K562 treated with DMSO at 1 percent for 4 hours (cell line): ENCODE data around the gene HTT. TPM values are rescaled to one million over a fixed set of nuclear protein-coding genes. Genes with fewer than 3 reads are reported as not detected.

Experiments
- total RNA-seq: library from RNA; unstranded; fragments of 300-600 nt; gene quantifications from 2 replicates; pipeline ENCODE4 v1.2.3, GENCODE V29; 2022; ENCODE audit not compliant: insufficient read depth

Gene HTT
- total RNA-seq, result 15.9 and 18.6 TPM in 2 replicates

GRCh38 chr4:3074078-3074845, at the start of gene HTT, which contains the start of gene HTT-AS:
HTT (plus strand) TSS chr4:3074681; CDS start chr4:3074826, 145 bp downstream.
HTT-AS (minus strand) TSS chr4:3074538.

GRCh38 chr4:3248811-3249661, 174.6 kb downstream of the HTT start, which contains the start of gene MSANTD1:
MSANTD1 (plus strand) TSS chr4:3249159; CDS start chr4:3249223, 64 bp downstream.

GRCh38 chr4:3292571-3293400, 218.3 kb downstream of the HTT start, which contains the start of gene RGS12:
RGS12 (plus strand) TSS chr4:3293021; CDS start chr4:3316171, 23,150 bp downstream.

Other genes starting within 250 kb of the HTT start
- 91.3 and 116 TPM in 2 replicates for gene ADD1, start 230.8 kb upstream of the HTT start, total RNA-seq
- gene NOP14, start 111.3 kb upstream of the HTT start, total RNA-seq, result 28.4 and 33.1 TPM in 2 replicates
- 2.0 and 2.2 TPM in 2 replicates for gene GRK4, start 111.1 kb upstream of the HTT start, total RNA-seq
- not detected in 2 replicates for gene HTT-AS, start 143 bp upstream of the HTT start, total RNA-seq
- gene MSANTD1, start 174.5 kb downstream of the HTT start, total RNA-seq, result 0.82 and 1.3 TPM in 2 replicates
- gene RGS12, start 218.3 kb downstream of the HTT start, total RNA-seq, result 12.3 and 31.6 TPM in 2 replicates